DOHH2 (cell line): ENCODE data around the gene BBS7.

Experiments used
- CTCF ChIP-seq: fragments of 200-600 bp; sonication (generic); IDR thresholded peaks from one replicate; pipeline ENCODE4 v1.5.1; 2014; ENCODE audit warnings: antibody characterized with exemption, mild to moderate bottlenecking, low read depth, low read length; ENCODE audit not compliant: poor library complexity, severe bottlenecking
- EZH2phosphoT487 ChIP-seq: fragments of 200-600 bp; sonication (generic); IDR thresholded peaks from 2 replicates; pipeline ENCODE4 v1.6.1; 2017; ENCODE audit warnings: borderline replicate concordance, mild to moderate bottlenecking, antibody characterized with exemption, low read length, moderate library complexity, mixed read lengths

GRCh38 chr4:121823505-121824170 is 46.6 kb downstream of the BBS7 start, which contains the start of gene CCNA2:
- TF ChIP-seq CTCF, result no peak
- TF ChIP-seq EZH2phosphoT487, result no peak
